H1 (cell line): ENCODE data around the gene NUP43.

Experiments
- CTCF ChIP-seq, 3 experiments: IDR thresholded peaks; 1 replicate in 2 of 3; 2 replicates in 1 of 3; pipeline versions ENCODE4 v1.5.1 to v1.6.1; 2011; ENCODE audit warnings: low read length in 3 of 3, mild to moderate bottlenecking in 3 of 3, inconsistent platforms in 2 of 3, low read depth in 1 of 3, moderate library complexity in 1 of 3; ENCODE audit not compliant: insufficient read depth in 1 of 3; ENCODE audit errors: control extremely low read depth in 1 of 3
- HDAC2 ChIP-seq, 2 experiments: fragments of 300-600 bp in 1 of 2; sonication (generic) in 1 of 2; IDR thresholded peaks; 2 replicates each; pipeline ENCODE4 v1.6.1; 2011 to 2012; ENCODE audit warnings: low read depth in 2 of 2, low read length in 2 of 2, mild to moderate bottlenecking in 2 of 2, moderate library complexity in 2 of 2, borderline replicate concordance in 1 of 2, inconsistent platforms in 1 of 2
- JUND ChIP-seq: IDR thresholded peaks from 2 replicates; pipeline ENCODE4 v1.6.1; 2011; ENCODE audit warnings: mild to moderate bottlenecking, improper control_type of control experiment, low read length
- SIN3A ChIP-seq, 2 experiments: IDR thresholded peaks in 1 of 2; conservative IDR thresholded peaks in 1 of 2; 2 replicates each; pipeline ENCODE4 v1.6.1; 2011 to 2012; ENCODE audit warnings: low read length in 2 of 2, improper control_type of control experiment in 1 of 2, low read depth in 1 of 2, mild to moderate bottlenecking in 1 of 2
- SUZ12 ChIP-seq: fragments of 200-600 bp; sonication (generic); IDR thresholded peaks from 2 replicates; pipeline ENCODE4 v1.6.1; 2012; ENCODE audit warnings: mild to moderate bottlenecking, inconsistent platforms, low read length, moderate library complexity, mixed read lengths
- TCF12 ChIP-seq: IDR thresholded peaks from 2 replicates; pipeline ENCODE4 v1.6.1; 2011; ENCODE audit warnings: low read depth, mild to moderate bottlenecking, low read length

GRCh38 chr6:149711711-149712110 is 34.6 kb downstream of the NUP43 start:
- TF ChIP-seq CTCF (IDR thresholded peaks at IDR 0.05; ENCODE audit: control extremely low read depth in 1 of 3, insufficient read depth in 1 of 3, low read depth in 1 of 3, low read length in 3 of 3): no peak
- no peak for TF ChIP-seq JUND
- no peak for TF ChIP-seq HDAC2 (IDR thresholded peaks at IDR 0.05; ENCODE audit: borderline replicate concordance in 1 of 2, low read depth in 2 of 2, low read length in 2 of 2)
- no peak for TF ChIP-seq TCF12
- no peak for TF ChIP-seq SUZ12
- TF ChIP-seq SIN3A (conservative IDR thresholded peaks at IDR 0.05 in 1 of 2, IDR thresholded peaks at IDR 0.05 in 1 of 2; ENCODE audit: low read depth in 1 of 2, low read length in 2 of 2): no peak
